K562 (cell line): ENCODE results near the gene RADX. TPM values are rescaled to one million over a fixed set of nuclear protein-coding genes. Genes with fewer than 3 reads are reported as not detected.

Experiments used
- ATAC-seq: fragments of 200-7000 bp; cut with Tn5 transposase; 3 replicates; pipeline ENCODE4 v1.9.1; 2020; ENCODE audit warnings: moderate library complexity
- BruUV-seq: library from RNA; stranded (reverse); fragments of 400-500 nt; replicated peaks from 2 replicates; lab custom pipeline; 2021; lab: Mats Ljungman, UMichigan
- CTCF ChIA-PET: fragments of 300-600 bp; formaldehyde crosslinking; extraction: SDS; loops from one replicate; lab custom pipeline; 2021; ENCODE audit warnings: low intra/inter-chr PET ratio; lab: Yijun Ruan, JAX
- POLR2A ChIA-PET: fragments of 300-600, 350-650 bp; sonication (Branson Sonifier 250); formaldehyde crosslinking; extraction: SDS; loops from one replicate; lab custom pipeline; 2021; ENCODE audit warnings: antibody characterized with exemption, inconsistent platforms; lab: Yijun Ruan, JAX
- DNase-seq, 4 experiments: peaks; one replicate each; pipeline versions ENCODE4 v3.0.0 to v3.0.0-alpha.2; 2011 to 2018; ENCODE audit warnings: low spot score in 3 of 4, mixed read lengths in 3 of 4; ENCODE audit errors: extremely low read depth in 1 of 4
- FAIRE-seq: peaks from 2 replicates; lab custom pipeline; 2011; peaks lifted over from hg19 to GRCh38; lab: Jason Lieb, UNC
- H2AFZ ChIP-seq: 2 replicates; pipeline ENCODE4 v1.6.0; 2011; ENCODE audit warnings: low read depth, low read length, control low read depth, inconsistent platforms
- H3K27ac ChIP-seq: fragments of 200-600 bp; 3 replicates; pipeline ENCODE4 v1.8.0; 2011; ENCODE audit warnings: low read depth, mild to moderate bottlenecking, control low read depth, inconsistent platforms, low read length, moderate library complexity, mixed read lengths; ENCODE audit errors: extremely low read depth
- H3K27me3 ChIP-seq, 2 experiments: fragments of 300-600 bp in 1 of 2; 2 replicates in 1 of 2; 3 replicates in 1 of 2; pipeline versions ENCODE4 v1.6.0 to v1.8.0; 2011; ENCODE audit warnings: inconsistent platforms in 2 of 2, low read length in 2 of 2, mild to moderate bottlenecking in 1 of 2, mixed read lengths in 1 of 2, moderate library complexity in 1 of 2; ENCODE audit not compliant: control insufficient read depth in 2 of 2, insufficient read depth in 2 of 2
- H3K36me3 ChIP-seq: fragments of 300-600 bp; 3 replicates; pipeline ENCODE4 v1.8.0; 2011; ENCODE audit warnings: mild to moderate bottlenecking, low read length, inconsistent platforms; ENCODE audit not compliant: control insufficient read depth, insufficient read depth
- H3K4me1 ChIP-seq, 2 experiments: fragments of 200-600 bp in 1 of 2; replicated peaks in 1 of 2; 2 replicates in 1 of 2; 3 replicates in 1 of 2; pipeline versions ENCODE4 v1.5.1 to v1.8.0; 2011; ENCODE audit warnings: inconsistent platforms in 2 of 2, low read length in 2 of 2, mild to moderate bottlenecking in 1 of 2, mixed read lengths in 1 of 2, moderate library complexity in 1 of 2; ENCODE audit not compliant: control insufficient read depth in 2 of 2, insufficient read depth in 2 of 2
- H3K4me2 ChIP-seq: 2 replicates; pipeline ENCODE4 v1.6.1; 2011; ENCODE audit warnings: low read length, control low read depth, inconsistent platforms, mixed read lengths; ENCODE audit not compliant: insufficient read depth
- H3K4me3 ChIP-seq: fragments of 200-600 bp; sonication (generic), shearing (Covaris generic); 2 replicates; pipeline ENCODE4 v1.5.1; 2016; ENCODE audit warnings: control low read depth, inconsistent platforms
- H3K79me2 ChIP-seq: fragments of 200-600 bp; 3 replicates; pipeline ENCODE4 v1.8.0; 2011; ENCODE audit warnings: low read length, inconsistent platforms; ENCODE audit not compliant: control insufficient read depth, insufficient read depth
- H3K9ac ChIP-seq, 2 experiments: 2 replicates each; pipeline versions ENCODE4 v1.6.0 to v1.6.1; 2011; ENCODE audit warnings: low read depth in 2 of 2, low read length in 2 of 2, control low read depth in 1 of 2, inconsistent platforms in 1 of 2, mild to moderate bottlenecking in 1 of 2, mixed read lengths in 1 of 2; ENCODE audit not compliant: insufficient read depth in 1 of 2
- H3K9me1 ChIP-seq: one replicate; pipeline ENCODE4 v1.6.0; 2011; ENCODE audit warnings: inconsistent platforms, mild to moderate bottlenecking, low read length, moderate library complexity; ENCODE audit not compliant: control insufficient read depth, insufficient read depth
- H3K9me3 ChIP-seq: replicated peaks from 2 replicates; pipeline ENCODE4 v1.5.1; 2011; ENCODE audit warnings: low read depth, low read length, inconsistent platforms; ENCODE audit not compliant: control insufficient read depth, insufficient read depth
- H4K20me1 ChIP-seq: replicated peaks from 2 replicates; pipeline ENCODE4 v1.6.1; 2011; ENCODE audit warnings: low read length, inconsistent platforms, mixed read lengths; ENCODE audit not compliant: control insufficient read depth, insufficient read depth
- ARID1B ChIP-seq: fragments of 450-650 bp; IDR thresholded peaks from 2 replicates; pipeline ENCODE4 v1.6.1; 2016; ENCODE audit warnings: antibody characterized with exemption, mild to moderate bottlenecking, inconsistent platforms
- FOXM1 ChIP-seq, 2 experiments: fragments of 450-650 bp in 1 of 2; sonication (generic) in 1 of 2; formaldehyde crosslinking in 1 of 2; IDR thresholded peaks; 2 replicates each; pipeline versions ENCODE4 v1.6.1 to v1.9.0; 2017 to 2022; ENCODE audit warnings: low read depth in 2 of 2, mild to moderate bottlenecking in 2 of 2, missing genetic modification reagents in 1 of 2, moderate library complexity in 1 of 2
- KDM5B ChIP-seq: fragments of 200-600 bp; sonication (generic); IDR thresholded peaks from 2 replicates; pipeline ENCODE4 v1.6.1; 2012; ENCODE audit warnings: low read depth, mild to moderate bottlenecking, moderate library complexity, low read length, control low read depth, inconsistent platforms; ENCODE audit not compliant: insufficient replicate concordance
- MEIS2 ChIP-seq: fragments of 450-650 bp; IDR thresholded peaks from 2 replicates; pipeline ENCODE4 v1.6.1; 2014; ENCODE audit warnings: mild to moderate bottlenecking; ENCODE audit not compliant: partially characterized antibody
- NFRKB ChIP-seq: fragments of 450-650 bp; IDR thresholded peaks from 2 replicates; pipeline ENCODE4 v1.6.1; 2016; ENCODE audit warnings: low read depth
- ZBTB43 ChIP-seq: sonication (generic); formaldehyde crosslinking; IDR thresholded peaks from 2 replicates; pipeline ENCODE4 v1.8.0; 2023; ENCODE audit warnings: mild to moderate bottlenecking, missing genetic modification reagents
- ZNF41 ChIP-seq: fragments of 250-450 bp; sonication (Bioruptor Pico); conservative IDR thresholded peaks from 2 replicates; pipeline ENCODE4 v1.4.0; 2020; ENCODE audit warnings: mild to moderate bottlenecking
- ZNF639 ChIP-seq, 2 experiments: fragments of 200-800 bp in 1 of 2; sonication (Bioruptor generic) in 1 of 2; sonication (generic) in 1 of 2; formaldehyde crosslinking in 1 of 2; IDR thresholded peaks in 1 of 2; conservative IDR thresholded peaks in 1 of 2; 2 replicates each; pipeline versions ENCODE4 v1.5.0 to v1.6.1; 2016 to 2020; ENCODE audit warnings: missing compliant biosample characterization in 1 of 2, missing genetic modification characterization in 1 of 2, missing genetic modification reagents in 1 of 2
- WGBS: fragments of 100-300 bp; shearing (Covaris generic); methylation state at CpG from one replicate; pipeline ENCODE4 v1.1.6; 2016; ENCODE audit warnings: low coverage, mixed read lengths; ENCODE audit not compliant: insufficient coverage; ENCODE audit errors: missing lambda C conversion rate; 5-methylcytosine and 5-hydroxymethylcytosine counted together
- in situ Hi-C: fragments of 300-500 bp; cut with MboI; formaldehyde crosslinking; loops from 4 replicates; pipeline ENCODE4 v1.15.0; 2018; ENCODE audit warnings: inconsistent platforms, mixed read lengths
- intact Hi-C: fragments of 100-400 bp; cut with micrococcal nuclease; formaldehyde crosslinking; loops from 2 replicates; pipeline ENCODE4 v1.14.2; 2022
- polyA plus RNA-seq, 8 experiments: library from polyadenylated mRNA; depleted of rRNA in 4 of 8; stranded (reverse) in 5 of 8; unstranded in 3 of 8; fragments of >200 nt; fragmentation: Nextera tagmentation in 2 of 8; fragmentation: Illumina TruSeq in 1 of 8; extraction: Ambion mirVana in 2 of 8; extraction: Trizol in 1 of 8; gene quantifications; 2 replicates each; pipeline versions ENCODE4 v1.2.1 to v1.2.3, GENCODE V29; 2011 to 2014; ENCODE audit warnings: inconsistent platforms in 1 of 8, missing spikeins in 1 of 8
- total RNA-seq, 7 experiments: library from RNA; depleted of rRNA in 6 of 7; stranded (reverse); fragments of >200 nt in 6 of 7; fragmentation: Illumina TruSeq in 2 of 7; extraction: Trizol in 2 of 7; gene quantifications; 2 replicates each; pipeline versions ENCODE4 v1.2.1 to v1.2.3, GENCODE V29; 2011 to 2021; ENCODE audit warnings: low replicate concordance in 1 of 7
- TF ChIP-seq, protein P1 (sequence below): fragments of 250-450 bp; sonication (Bioruptor Pico); IDR thresholded peaks from 2 replicates; pipeline ENCODE4 v1.9.0; 2021; ENCODE audit warnings: mild to moderate bottlenecking

Gene RADX
- total and polyA plus RNA-seq, 9 of the 15 experiments (the other 6 are each of a cell fraction or from before 2014, with no cell fraction given) = 0.03 to 0.40 (median 0.12) TPM; not detected in 1

- Histone ChIP-seq H2AFZ (no peak overlapping the region), H3K4me3 (no peak overlapping the region), H3K27ac (no peak overlapping the region), H3K9me3 (no peaks in the 10 kb centered on the region), H3K36me3 (no peaks in the 10 kb centered on the region), H4K20me1 (no peaks in the 10 kb centered on the region), H3K79me2 (no peaks in the 10 kb centered on the region), H3K9ac (no peak overlapping the region), H3K4me2 (no peak overlapping the region), H3K27me3 (no peaks in the 10 kb centered on the region), H3K4me1 (no peaks in the 10 kb centered on the region), H3K9me1 (no peaks in the 10 kb centered on the region)
- 0% methylated on average over 3 of the region's 3 CpGs for WGBS
- ChIA-PET POLR2A (no interaction called here), CTCF (no interaction called here)
- BruUV-seq = no TSS peak
- DNase-seq (no peak), ATAC-seq (no peak), FAIRE-seq (no peak)
- intact Hi-C loops (no loop called here), in situ Hi-C loops (no loop called here)
- TF ChIP-seq, protein P1, sequence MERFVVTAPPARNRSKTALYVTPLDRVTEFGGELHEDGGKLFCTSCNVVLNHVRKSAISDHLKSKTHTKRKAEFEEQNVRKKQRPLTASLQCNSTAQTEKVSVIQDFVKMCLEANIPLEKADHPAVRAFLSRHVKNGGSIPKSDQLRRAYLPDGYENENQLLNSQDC (CRISPR knock-in tag) = no peak
- no peak for TF ChIP-seq ZNF639 (CRISPR knock-in tag; conservative IDR thresholded peaks at IDR 0.05 in 1 of 2, IDR thresholded peaks at IDR 0.05 in 1 of 2)
- TF ChIP-seq MEIS2 = no peak
- no peak for TF ChIP-seq ARID1B
- TF ChIP-seq ZNF41 (CRISPR knock-in tag) = no peak
- no peak for TF ChIP-seq FOXM1 (IDR thresholded peaks at IDR 0.05; ENCODE audit: low read depth)
- no peak for TF ChIP-seq FOXM1 (CRISPR knock-in tag; IDR thresholded peaks at IDR 0.05; ENCODE audit: low read depth)
- no peak for TF ChIP-seq NFRKB
- TF ChIP-seq KDM5B = no peak
- no peak for TF ChIP-seq ZBTB43
These were observed 84.7 kb downstream of the RADX start for GRCh38 chrX:106696502-106696901.
